Stimulated activated CD4-positive, alpha-beta T cell treated with anti-CD3 and anti-CD28 coated beads, Interleukin-12 subunit alpha, Interleukin-12 subunit beta, amount 100 ng/mL, for 48 hours (primary cell): Measurements from ENCODE around the gene DNM3.
"Not testable (repeated sequence)": the region's sequence is repeated elsewhere in the genome, so short reads cannot be mapped to it uniquely, and the experiment has no call there.

ENCODE experiments used
- DNase-seq, 3 donors: peaks; one replicate each; pipeline ENCODE4 v3.0.0-alpha.2; 2020; ENCODE audit warnings: low read depth in 2 of 3, low spot score in 1 of 3

The DNM3 gene

GRCh38 chr1:172404121-172404520 is 562.8 kb downstream of the DNM3 start:
- no peak for DNase-seq

- no peak for DNase-seq
These were observed 564.6 kb downstream of the DNM3 start for GRCh38 chr1:172405912-172406311.

GRCh38 chr1:172406968-172407367 is 565.7 kb downstream of the DNM3 start:
- DNase-seq, result no peak

GRCh38 chr1:172408958-172409357 is 567.7 kb downstream of the DNM3 start:
- DNase-seq, result no peak

GRCh38 chr1:172410027-172410426 is 568.7 kb downstream of the DNM3 start:
- no peak for DNase-seq

GRCh38 chr1:172411791-172412338 is 570.6 kb downstream of the DNM3 start:
- no peak for DNase-seq

GRCh38 chr1:172414331-172414730 is 573.0 kb downstream of the DNM3 start:
- DNase-seq, result no peak

- DNase-seq, result no peak
These were observed 575.3 kb downstream of the DNM3 start for GRCh38 chr1:172416496-172417035.

GRCh38 chr1:172417557-172417956 is 576.3 kb downstream of the DNM3 start:
- DNase-seq, result no peak

GRCh38 chr1:172420385-172420784 is 579.1 kb downstream of the DNM3 start, which contains the start of gene C1orf105:
TSS of gene C1orf105 (plus strand) at chr1:172420685. CDS start at chr1:172420886, 201 bp downstream.
- no peak for DNase-seq

GRCh38 chr1:172421974-172422604 is 580.8 kb downstream of the DNM3 start:
- DNase-seq, result no peak

- DNase-seq, result no peak
These were observed 582.0 kb downstream of the DNM3 start for GRCh38 chr1:172423336-172423735.

GRCh38 chr1:172425339-172425738 is 584.0 kb downstream of the DNM3 start:
- DNase-seq, result no peak

- DNase-seq, result no peak
These were observed 585.9 kb downstream of the DNM3 start for GRCh38 chr1:172427191-172427590.

GRCh38 chr1:172429331-172430127 is 588.2 kb downstream of the DNM3 start:
- DNase-seq, result peak in 2 of 3 donors; percentile 25 to 43

- no peak for DNase-seq
These were observed 588.8 kb downstream of the DNM3 start for GRCh38 chr1:172430128-172430454.

- DNase-seq, result no peak
These were observed 589.9 kb downstream of the DNM3 start for GRCh38 chr1:172431204-172431603.

- no peak for DNase-seq
These were observed 590.5 kb downstream of the DNM3 start for GRCh38 chr1:172431721-172432192.

- not testable (repeated sequence) for DNase-seq
These were observed 595.9 kb downstream of the DNM3 start for GRCh38 chr1:172437183-172437582.

- no peak for DNase-seq
These were observed 601.1 kb downstream of the DNM3 start for GRCh38 chr1:172442404-172442803.

- no peak for DNase-seq
These were observed 601.7 kb downstream of the DNM3 start for GRCh38 chr1:172442843-172443565.
